Ectodermal cell (in vitro differentiated cells): ENCODE results near the gene MRPS27.

ENCODE experiments used
- H3K27ac ChIP-seq: 2 replicates; pipeline ENCODE4 v1.7.0; 2013; ENCODE audit warnings: mild to moderate bottlenecking, low read depth, low read length; ENCODE audit not compliant: insufficient read depth, poor library complexity, severe bottlenecking
- H3K27me3 ChIP-seq: 2 replicates; pipeline ENCODE4 v1.7.0; 2013; ENCODE audit warnings: mild to moderate bottlenecking, low read length; ENCODE audit not compliant: insufficient read depth, control insufficient read depth, poor library complexity, severe bottlenecking
- H3K36me3 ChIP-seq: one replicate; pipeline ENCODE4 v1.7.0; 2013; ENCODE audit warnings: low read length; ENCODE audit not compliant: control insufficient read depth, insufficient read depth
- H3K4me1 ChIP-seq: one replicate; pipeline ENCODE4 v1.7.0; 2013; ENCODE audit warnings: low read length; ENCODE audit not compliant: control insufficient read depth, insufficient read depth
- H3K4me3 ChIP-seq: 2 replicates; pipeline ENCODE4 v1.7.0; 2013; ENCODE audit warnings: low read depth, low read length, control low read depth; ENCODE audit not compliant: insufficient read depth
- H3K9me3 ChIP-seq: 2 replicates; pipeline ENCODE4 v1.7.0; 2013; ENCODE audit warnings: mild to moderate bottlenecking, low read length, moderate library complexity; ENCODE audit not compliant: control insufficient read depth
- WGBS, 2 experiments: methylation state at CpG; one replicate each; pipeline ENCODE4 v1.1.7; 2013; ENCODE audit warnings: missing lambda C conversion rate in 2 of 2; 5-methylcytosine and 5-hydroxymethylcytosine counted together

MRPS27 gene

DNA sequence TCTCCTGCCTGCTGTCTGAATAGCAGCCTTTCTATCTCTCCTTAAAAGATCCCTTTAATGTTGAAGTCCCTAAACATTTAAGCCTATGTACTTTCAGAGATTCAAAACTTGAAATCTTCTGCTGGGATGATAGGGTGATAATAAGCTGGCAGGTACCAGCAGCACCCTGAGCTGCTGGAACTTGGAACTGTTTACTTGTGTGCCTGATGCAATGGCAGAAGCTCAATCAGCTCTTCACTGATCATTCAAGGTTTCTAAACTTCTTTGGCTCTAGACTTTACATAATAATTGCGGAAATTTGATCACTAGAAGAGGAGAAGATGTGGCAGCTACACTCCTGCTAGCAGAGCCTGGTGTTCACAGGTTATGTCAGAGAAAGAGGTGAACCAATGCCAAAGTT lies 27.6 kb downstream of the MRPS27 start:
- Histone ChIP-seq H3K9me3 (no peaks in the 10 kb centered on the region), H3K4me1 (no peaks in the 10 kb centered on the region), H3K27me3 (no peaks in the 10 kb centered on the region), H3K27ac (no peak overlapping the region), H3K36me3 (peaks cover 6% of the 10 kb centered on the region), H3K4me3 (no peak overlapping the region)
- 95 to 98% methylated on average over 1 of the region's 1 CpG for WGBS, 2 experiments

DNA sequence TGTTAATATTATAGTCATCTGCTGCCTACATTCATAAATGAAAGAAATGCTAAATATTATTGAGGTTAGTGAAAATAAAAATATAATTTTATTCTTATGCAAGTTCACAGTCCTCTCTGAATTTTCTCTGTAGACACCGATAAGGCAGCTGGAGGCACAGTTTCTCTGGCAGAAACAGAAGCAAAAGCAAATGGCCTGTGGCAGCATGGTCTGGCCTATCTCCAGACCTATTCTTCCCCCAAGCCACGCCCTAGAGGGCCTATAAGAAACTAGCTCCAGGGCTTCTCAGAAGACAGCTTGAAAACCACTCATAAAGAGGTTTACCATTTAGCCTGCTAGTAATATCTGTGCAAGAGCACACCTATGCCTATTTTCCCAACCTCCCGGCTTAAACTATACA lies 28.4 kb downstream of the MRPS27 start:
- H3K27me3 ChIP-seq: no peaks in the 10 kb centered on the region
- WGBS, 2 experiments: 94 to 97% methylated on average over 3 of the region's 3 CpGs
- H3K27ac ChIP-seq: no peak overlapping the region
- H3K36me3 ChIP-seq: peaks cover 6% of the 10 kb centered on the region
- no peaks in the 10 kb centered on the region for H3K9me3 ChIP-seq
- no peak overlapping the region for H3K4me3 ChIP-seq
- no peaks in the 10 kb centered on the region for H3K4me1 ChIP-seq

DNA sequence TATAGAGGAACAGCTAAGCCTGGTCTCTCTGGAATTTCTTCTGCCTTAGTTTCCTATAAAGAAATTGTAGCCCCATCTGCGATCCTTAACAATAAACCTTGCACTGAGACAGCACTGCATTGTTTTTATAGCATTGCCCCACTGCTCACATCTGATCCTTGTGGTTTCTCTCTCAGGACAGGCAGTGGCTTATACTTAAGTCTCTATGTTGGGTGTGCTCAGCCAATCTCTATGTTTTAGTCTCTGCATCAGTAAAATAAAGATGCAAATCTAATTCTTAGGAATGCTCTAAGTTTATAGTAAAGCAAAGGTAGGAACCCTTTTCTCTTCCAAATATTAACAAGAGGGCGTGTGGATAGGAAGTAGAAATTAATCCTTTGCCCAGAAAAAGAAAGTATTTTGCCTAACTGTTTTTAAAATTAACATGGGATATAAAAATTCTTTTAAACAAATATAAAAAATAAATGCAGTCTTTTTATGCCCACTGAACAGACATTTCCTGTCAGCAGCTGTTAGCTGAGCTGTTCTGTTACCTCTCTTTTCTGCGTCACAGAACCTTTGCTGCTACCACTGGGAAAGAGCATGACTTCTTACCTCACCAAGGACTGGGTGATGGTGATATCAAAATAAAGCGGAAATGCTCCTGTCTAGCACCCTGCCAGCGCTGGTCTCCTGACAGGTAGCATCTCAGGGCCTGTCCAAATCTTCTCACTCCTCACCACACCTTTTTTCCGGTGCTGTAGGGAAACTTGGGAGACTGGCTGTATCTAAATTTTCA lies 29.5 kb downstream of the MRPS27 start:
- no peak overlapping the region for H3K4me3 ChIP-seq
- H3K36me3 ChIP-seq: peaks cover 6% of the 10 kb centered on the region
- H3K27ac ChIP-seq: no peak overlapping the region
- H3K4me1 ChIP-seq: no peaks in the 10 kb centered on the region
- H3K27me3 ChIP-seq: no peaks in the 10 kb centered on the region
- no peaks in the 10 kb centered on the region for H3K9me3 ChIP-seq
- WGBS, 2 experiments: 91 to 98% methylated on average over 5 of the region's 6 CpGs

DNA sequence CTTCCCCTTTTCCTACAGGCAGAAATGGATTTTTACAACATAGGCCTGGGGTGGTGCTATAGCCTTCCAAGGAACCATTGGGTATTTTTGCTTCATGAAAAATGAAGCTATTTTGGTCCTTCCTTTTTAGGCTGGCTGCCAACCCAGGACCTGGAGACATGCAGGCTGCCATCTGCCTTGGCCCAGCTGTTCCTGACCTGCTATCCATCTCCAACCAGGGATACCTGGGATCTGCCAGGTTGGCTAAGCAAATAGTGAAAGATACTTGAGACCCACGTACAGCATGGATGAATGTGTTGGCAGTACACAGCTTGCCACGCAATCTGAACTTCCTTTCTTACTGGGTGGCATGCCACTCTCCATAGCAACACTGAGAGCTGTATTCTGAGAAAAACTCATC lies 31.1 kb downstream of the MRPS27 start:
- H3K27ac ChIP-seq: no peak overlapping the region
- H3K9me3 ChIP-seq: no peaks in the 10 kb centered on the region
- H3K4me3 ChIP-seq: no peak overlapping the region
- 95 to 99% methylated on average over 2 of the region's 2 CpGs for WGBS, 2 experiments
- no peaks in the 10 kb centered on the region for H3K27me3 ChIP-seq
- no peaks in the 10 kb centered on the region for H3K4me1 ChIP-seq
- H3K36me3 ChIP-seq: peaks cover 6% of the 10 kb centered on the region

DNA sequence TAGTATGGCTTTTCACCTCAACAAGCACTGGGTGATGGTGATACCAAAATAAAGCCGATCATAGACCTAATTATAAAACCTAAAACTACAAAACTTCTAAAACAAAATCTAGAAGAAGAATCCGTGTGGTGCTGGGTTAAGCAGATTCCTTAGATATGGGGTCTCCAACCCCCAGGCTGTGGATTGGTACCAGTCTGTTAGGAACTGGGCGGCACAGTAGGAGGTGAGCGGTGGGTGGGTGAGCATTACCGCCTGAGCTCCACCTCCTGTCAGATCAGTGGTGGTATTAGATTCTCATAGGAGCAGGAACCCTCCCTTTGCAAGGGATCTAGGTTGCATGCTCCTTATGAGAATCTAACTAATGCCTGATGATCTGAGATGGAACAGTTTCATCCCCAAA lies 33.2 kb downstream of the MRPS27 start:
- H3K4me3 ChIP-seq: no peak overlapping the region
- H3K27me3 ChIP-seq: no peaks in the 10 kb centered on the region
- no peak overlapping the region for H3K27ac ChIP-seq
- peaks cover 6% of the 10 kb centered on the region for H3K36me3 ChIP-seq
- H3K4me1 ChIP-seq: no peaks in the 10 kb centered on the region
- WGBS, 2 experiments: 90 to 95% methylated on average over 5 of the region's 5 CpGs
- H3K9me3 ChIP-seq: no peaks in the 10 kb centered on the region

DNA sequence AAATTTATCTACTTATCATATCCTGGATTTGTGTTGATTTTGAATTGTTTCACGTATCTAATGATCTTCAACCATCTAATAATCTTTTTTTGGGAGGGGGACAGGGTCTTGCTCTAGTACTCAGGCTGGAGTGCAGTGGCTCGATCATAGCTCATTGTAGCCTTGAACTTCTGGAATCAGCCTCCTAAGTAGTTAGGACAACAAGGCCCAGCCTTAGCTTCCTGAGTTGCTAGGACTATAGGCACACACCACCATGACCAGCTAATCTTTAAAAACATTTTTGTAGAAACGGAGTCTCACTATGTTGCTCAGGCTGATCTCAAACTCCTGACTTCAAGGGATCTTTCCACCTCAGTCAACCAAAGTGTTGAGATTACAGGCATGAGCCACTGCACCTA lies 34.6 kb downstream of the MRPS27 start:
- Histone ChIP-seq H3K27ac (no peak overlapping the region), H3K36me3 (peaks cover 6% of the 10 kb centered on the region), H3K9me3 (no peaks in the 10 kb centered on the region), H3K27me3 (no peaks in the 10 kb centered on the region), H3K4me1 (no peaks in the 10 kb centered on the region), H3K4me3 (no peak overlapping the region)
- 91 to 95% methylated on average over 3 of the region's 3 CpGs for WGBS, 2 experiments

DNA sequence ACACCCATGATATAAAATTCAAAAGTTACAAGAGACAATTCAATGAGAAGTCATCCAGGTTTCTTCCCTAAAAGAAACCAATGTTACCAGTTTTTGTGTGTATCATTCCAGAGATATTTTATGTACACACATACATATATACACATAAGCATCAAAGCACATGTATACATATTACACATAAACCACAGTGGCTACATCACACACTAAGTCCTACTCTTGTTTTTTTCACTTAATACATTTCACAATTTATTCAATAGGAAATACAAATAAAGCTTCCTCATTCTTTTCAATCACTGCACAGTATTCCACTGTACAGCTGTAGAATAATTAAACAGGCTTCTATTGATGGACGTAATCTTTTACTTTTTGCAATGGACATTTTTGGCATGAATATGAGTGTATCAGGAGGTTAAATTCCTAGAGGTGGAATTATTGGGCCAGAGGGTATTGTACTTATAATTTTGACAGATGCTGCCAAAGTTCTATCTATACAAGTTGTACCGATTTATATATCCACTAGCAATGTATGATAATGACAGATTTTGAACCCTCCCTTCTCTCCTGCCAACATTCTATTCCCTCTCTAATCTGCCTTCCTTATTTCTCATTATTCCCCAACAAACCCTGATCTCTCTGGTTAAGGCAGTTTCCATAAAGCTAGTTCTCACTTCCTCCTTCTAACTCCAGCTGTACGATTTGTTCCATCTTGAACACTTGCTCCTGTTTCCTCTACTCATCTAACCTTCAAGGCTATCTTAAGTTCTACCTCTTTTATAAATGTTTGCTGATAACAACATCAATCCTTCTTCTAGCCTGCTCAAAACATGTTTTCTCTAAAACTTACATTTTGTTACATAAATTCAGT lies 35.2 kb downstream of the MRPS27 start:
- no peak overlapping the region for H3K27ac ChIP-seq
- WGBS, 2 experiments: 92 to 93% methylated on average over 3 of the region's 3 CpGs
- H3K36me3 ChIP-seq: peaks cover 6% of the 10 kb centered on the region
- no peaks in the 10 kb centered on the region for H3K27me3 ChIP-seq
- H3K4me1 ChIP-seq: no peaks in the 10 kb centered on the region
- H3K9me3 ChIP-seq: no peaks in the 10 kb centered on the region
- H3K4me3 ChIP-seq: no peak overlapping the region

DNA sequence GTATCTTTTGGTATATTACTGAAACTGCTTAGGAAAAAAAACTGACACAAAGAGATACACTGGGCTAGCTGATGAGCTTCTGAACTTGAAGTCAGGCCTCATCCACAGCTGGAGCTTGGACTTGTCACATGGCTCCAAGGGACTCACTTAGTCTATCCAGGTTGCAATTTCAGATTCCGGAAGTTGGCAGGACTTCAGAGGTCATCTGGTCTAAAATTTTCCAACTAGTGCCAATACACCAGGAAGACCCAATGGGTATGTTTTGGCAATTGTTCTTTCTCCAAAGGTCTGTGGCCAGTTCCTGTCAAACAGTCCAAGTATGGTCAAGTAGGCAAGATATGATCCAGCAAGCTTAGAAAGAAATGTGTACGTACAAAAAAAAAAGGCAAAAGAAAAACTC lies 36.7 kb downstream of the MRPS27 start:
- H3K27me3 ChIP-seq: no peaks in the 10 kb centered on the region
- H3K27ac ChIP-seq: no peak overlapping the region
- no peaks in the 10 kb centered on the region for H3K4me1 ChIP-seq
- WGBS, 2 experiments: 92 to 98% methylated on average over 2 of the region's 2 CpGs
- no peak overlapping the region for H3K4me3 ChIP-seq
- no peaks in the 10 kb centered on the region for H3K9me3 ChIP-seq
- H3K36me3 ChIP-seq: peaks cover 1% of the 10 kb centered on the region

DNA sequence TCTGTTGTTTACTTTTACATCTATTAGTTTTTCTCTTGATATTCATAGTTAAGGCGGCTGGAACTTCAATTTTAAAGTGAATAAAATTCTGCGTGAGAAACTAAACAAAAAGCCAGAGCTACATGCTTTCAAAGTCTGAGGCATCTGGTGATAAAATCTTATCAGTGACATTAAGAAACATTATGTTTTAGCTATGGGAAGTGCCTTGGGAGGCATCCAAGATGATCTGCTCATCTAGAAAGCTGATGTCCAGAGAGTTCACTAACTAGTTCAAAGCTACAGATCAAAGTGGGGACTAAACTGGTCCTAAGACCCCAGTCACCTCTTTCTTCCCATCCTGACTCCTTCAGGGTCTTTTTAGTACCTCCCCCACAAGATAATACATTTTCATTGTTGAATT lies 37.2 kb downstream of the MRPS27 start:
- no peaks in the 10 kb centered on the region for H3K27me3 ChIP-seq
- H3K36me3 ChIP-seq: no peaks in the 10 kb centered on the region
- H3K9me3 ChIP-seq: no peaks in the 10 kb centered on the region
- no peaks in the 10 kb centered on the region for H3K4me1 ChIP-seq
- no peak overlapping the region for H3K27ac ChIP-seq
- WGBS, 2 experiments: 94 to 96% methylated on average over 2 of the region's 2 CpGs
- H3K4me3 ChIP-seq: no peak overlapping the region

DNA sequence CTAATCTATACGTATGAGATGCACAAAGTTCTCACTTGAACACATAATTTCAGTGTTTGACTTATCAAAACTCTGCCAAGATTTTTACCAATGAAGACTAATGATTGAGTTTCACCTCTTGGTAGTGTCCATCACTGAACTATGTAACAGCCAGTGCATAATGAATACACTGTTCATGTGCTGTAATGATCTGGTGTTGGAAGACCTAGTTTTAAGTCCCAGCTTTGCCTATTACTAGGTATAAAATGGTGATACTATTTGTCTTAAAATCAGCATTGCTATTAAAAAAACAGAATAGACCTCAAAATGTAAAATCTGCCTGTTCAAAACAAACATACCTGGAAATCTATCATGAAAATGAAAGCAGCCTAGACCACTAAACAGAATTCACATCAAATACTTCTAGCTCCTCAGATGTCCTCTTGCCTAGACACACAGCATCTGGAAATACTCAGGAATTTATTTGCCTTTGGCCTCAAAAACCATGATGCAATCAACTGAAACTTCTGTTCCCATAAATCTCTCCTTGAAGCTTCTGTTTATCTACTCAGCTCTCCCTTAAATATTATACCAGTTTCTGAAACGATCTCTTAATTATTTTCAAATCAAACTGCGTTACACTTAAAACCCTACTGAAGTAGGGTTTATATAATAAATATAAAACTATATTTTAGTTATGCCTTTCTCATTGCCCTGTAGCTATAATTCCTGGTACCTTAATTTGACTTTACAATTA lies 38.1 kb downstream of the MRPS27 start:
- Histone ChIP-seq H3K9me3 (no peaks in the 10 kb centered on the region), H3K4me3 (no peak overlapping the region), H3K27ac (no peak overlapping the region), H3K4me1 (no peaks in the 10 kb centered on the region), H3K27me3 (no peaks in the 10 kb centered on the region), H3K36me3 (no peaks in the 10 kb centered on the region)
- 92 to 95% methylated on average over 2 of the region's 3 CpGs for WGBS, 2 experiments
